CD4-positive, alpha-beta memory T cell (primary cell): Measurements from ENCODE around the gene MAP3K14. TPM values are rescaled to one million over a fixed set of nuclear protein-coding genes. Genes with fewer than 3 reads are reported as not detected.

Source experiments
- CTCF ChIA-PET: fragments of 350-600 bp; sonication (Branson Sonifier 250); formaldehyde crosslinking; loops from one replicate; lab custom pipeline; 2021; ENCODE audit warnings: inconsistent platforms; ENCODE audit not compliant: partially characterized antibody; lab: Charles Lee
- POLR2A ChIA-PET: fragments of 350-600 bp; sonication (Branson Sonifier 250); formaldehyde crosslinking; loops from one replicate; lab custom pipeline; 2021; ENCODE audit not compliant: partially characterized antibody; lab: Charles Lee
- DNase-seq, 5 donors: peaks; one replicate each; pipeline versions ENCODE4 v3.0.0 to v3.0.0-alpha.2; 2020 to 2022; ENCODE audit warnings: mixed read lengths in 1 of 5
- H3K27ac ChIP-seq: one replicate; pipeline ENCODE4 v1.7.0; 2013; ENCODE audit warnings: low read depth, low read length
- H3K27me3 ChIP-seq: 2 replicates; pipeline ENCODE4 v1.7.0; 2013; ENCODE audit warnings: mild to moderate bottlenecking, low read length, moderate library complexity; ENCODE audit not compliant: insufficient read depth
- H3K36me3 ChIP-seq: 2 replicates; pipeline ENCODE4 v1.7.0; 2013; ENCODE audit warnings: mild to moderate bottlenecking, low read length, moderate library complexity; ENCODE audit not compliant: insufficient read depth
- H3K4me1 ChIP-seq: 2 replicates; pipeline ENCODE4 v1.7.0; 2013; ENCODE audit warnings: mild to moderate bottlenecking, low read length, moderate library complexity; ENCODE audit not compliant: insufficient read depth
- H3K4me3 ChIP-seq, 2 donors: one replicate each; pipeline ENCODE4 v1.7.0; 2013; ENCODE audit warnings: low read length in 2 of 2, mild to moderate bottlenecking in 1 of 2
- H3K9me3 ChIP-seq, 2 donors: one replicate each; pipeline ENCODE4 v1.7.0; 2013; ENCODE audit warnings: low read length in 2 of 2, control low read depth in 1 of 2; ENCODE audit not compliant: control insufficient read depth in 1 of 2
- H3K27ac Mint-ChIP-seq, 7 donors: one replicate each; pipeline ENCODE4 v1.8.0; 2020 to 2021; ENCODE audit warnings: mixed read lengths in 7 of 7, mild to moderate bottlenecking in 6 of 7, inconsistent platforms in 3 of 7, moderate library complexity in 3 of 7
- H3K27me3 Mint-ChIP-seq, 2 donors: one replicate each; pipeline ENCODE4 v1.8.0; 2020 to 2021; ENCODE audit warnings: mixed read lengths in 2 of 2
- H3K36me3 Mint-ChIP-seq, 2 donors: one replicate each; pipeline ENCODE4 v1.8.0; 2020 to 2021; ENCODE audit warnings: mixed read lengths in 2 of 2, inconsistent platforms in 1 of 2, mild to moderate bottlenecking in 1 of 2
- H3K4me1 Mint-ChIP-seq, 4 donors: one replicate each; pipeline ENCODE4 v1.8.0; 2020 to 2021; ENCODE audit warnings: mixed read lengths in 4 of 4, mild to moderate bottlenecking in 1 of 4
- H3K4me3 Mint-ChIP-seq, 8 donors: one replicate each; pipeline ENCODE4 v1.8.0; 2020 to 2021; ENCODE audit warnings: mixed read lengths in 8 of 8, mild to moderate bottlenecking in 7 of 8, moderate library complexity in 6 of 8, inconsistent platforms in 3 of 8
- H3K9me3 Mint-ChIP-seq, 8 donors: one replicate each; pipeline ENCODE4 v1.8.0; 2020 to 2021; ENCODE audit warnings: mixed read lengths in 8 of 8, mild to moderate bottlenecking in 5 of 8, inconsistent platforms in 3 of 8, moderate library complexity in 1 of 8
- intact Hi-C: fragments of 100-400 bp; cut with micrococcal nuclease; formaldehyde crosslinking; loops from one replicate; pipeline ENCODE4 v1.15.1; 2023
- polyA plus RNA-seq, 2 donors: library from polyadenylated mRNA; unstranded; fragments of 300-500 nt; fragmentation: Illumina TruSeq; gene quantifications; one replicate each; pipeline ENCODE4 v1.2.3, GENCODE V29; 2021
- total RNA-seq, 2 experiments: library from RNA; stranded (reverse); gene quantifications; one replicate each; pipeline ENCODE4 v1.2.3, GENCODE V29; 2021

Gene MAP3K14
- total and polyA plus RNA-seq, 4 experiments from 2014 or later = 2.3 to 49.3 (median 31.6) TPM

GRCh38 chr17:45238155-45238774 is 78.6 kb downstream of the MAP3K14 start:
- Mint-ChIP-seq H3K27ac (peak overlapping the region; percentile 76 to 92 (median 87)), H3K9me3 (no peaks in the 10 kb centered on the region), H3K4me1 (peaks cover 26 to 52% (median 41%) of the 10 kb centered on the region in 4 donors), H3K4me3 (no peak overlapping the region), H3K27me3 (no peaks in the 10 kb centered on the region), H3K36me3 (peaks cover 53 to 79% of the 10 kb centered on the region in 2 donors)
- no peaks in the 10 kb centered on the region for H3K27me3 ChIP-seq
- peaks cover 35% of the 10 kb centered on the region for H3K4me1 ChIP-seq
- DNase-seq = peak in 1 of 5 donors; percentile 19
- H3K9me3 ChIP-seq = no peaks in the 10 kb centered on the region
- intact Hi-C loops = loop anchor here (5.0 kb wide), 1 partner anchor 34 kb away; no protein-coding TSS in a partner anchor
- peaks cover 86% of the 10 kb centered on the region for H3K36me3 ChIP-seq
- POLR2A ChIA-PET = interaction anchor here (1.0 to 30.3 kb wide), 3 partner anchors 9 to 90 kb away, joined by 3 to 1143 read pairs (median 5); partner anchors contain the start of genes FMNL1 and HEXIM1
- CTCF ChIA-PET = interaction anchor here (0.9 to 14.0 kb wide), 4 partner anchors 19 to 79 kb away, joined by 3 to 449 read pairs (median 3); partner anchors contain the start of gene FMNL1
- no peak overlapping the region for H3K4me3 ChIP-seq
- H3K27ac ChIP-seq = peak overlapping the region; percentile 17

DNA sequence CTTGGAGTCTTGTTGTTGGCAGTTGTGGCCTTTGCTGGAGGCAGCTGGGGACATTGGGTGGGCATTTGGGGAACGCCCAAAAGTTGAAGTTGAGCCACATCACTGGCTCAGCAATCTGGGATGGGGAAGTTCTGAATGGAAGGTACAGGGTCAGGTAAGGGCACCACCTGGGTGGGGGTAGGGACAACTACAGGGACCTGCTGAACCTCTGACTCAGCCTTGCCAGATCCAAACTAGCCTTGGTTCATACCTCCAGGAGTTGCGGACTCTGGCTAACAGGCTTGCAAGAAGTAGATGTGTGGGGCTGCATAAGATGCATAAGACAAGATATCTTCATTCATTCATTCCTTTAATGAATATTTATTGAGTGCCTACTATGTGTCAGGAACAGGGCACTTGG is 79.1 kb downstream of the MAP3K14 start:
- DNase-seq = peak in 1 of 5 donors; percentile 22
- H3K36me3 Mint-ChIP-seq = peaks cover 50 to 79% of the 10 kb centered on the region in 2 donors
- ChIA-PET CTCF (interaction anchor here (0.6 to 14.0 kb wide), 5 partner anchors 12 to 80 kb away, joined by 3 to 449 read pairs (median 3); partner anchors contain the start of gene FMNL1), POLR2A (interaction anchor here (24.4 to 30.3 kb wide), 2 partner anchors 4 to 12 kb away, joined by 1143 read pairs; partner anchors contain the start of gene FMNL1)
- no peaks in the 10 kb centered on the region for H3K27me3 Mint-ChIP-seq
- Histone ChIP-seq H3K4me3 (no peak overlapping the region), H3K36me3 (peaks cover 86% of the 10 kb centered on the region), H3K4me1 (peaks cover 39% of the 10 kb centered on the region), H3K27ac (peak overlapping the region; percentile 17), H3K9me3 (no peaks in the 10 kb centered on the region), H3K27me3 (no peaks in the 10 kb centered on the region)
- H3K4me3 Mint-ChIP-seq = no peak overlapping the region
- H3K27ac Mint-ChIP-seq = peak overlapping the region; percentile 32 to 93 (median 85)
- peaks cover 30 to 56% (median 43%) of the 10 kb centered on the region in 4 donors for H3K4me1 Mint-ChIP-seq
- no peaks in the 10 kb centered on the region for H3K9me3 Mint-ChIP-seq
- intact Hi-C loops = loop anchor here (5.0 kb wide), 1 partner anchor 35 kb away; no protein-coding TSS in a partner anchor

DNA sequence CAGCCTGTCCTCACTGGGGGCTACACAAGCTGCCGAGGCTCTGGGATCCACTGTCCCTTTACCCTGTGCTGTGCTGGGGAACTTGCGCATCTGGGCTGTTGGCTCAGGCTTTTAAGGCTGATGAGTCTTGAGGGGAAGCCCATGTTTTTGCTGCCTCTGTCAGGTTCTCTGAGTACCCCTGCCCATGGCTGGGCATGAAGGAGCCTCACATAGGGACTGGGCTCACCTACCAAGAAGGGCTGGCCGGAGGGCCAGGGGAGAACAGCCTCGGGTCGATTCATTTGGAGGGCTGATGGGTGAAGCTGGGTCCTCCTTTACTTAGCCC is 80.6 kb downstream of the MAP3K14 start:
- Mint-ChIP-seq H3K4me3 (no peak overlapping the region), H3K27ac (peak overlapping the region in 4 of 7 donors; percentile 7 to 93 (median 72)), H3K9me3 (no peaks in the 10 kb centered on the region), H3K4me1 (peaks cover 38 to 67% (median 51%) of the 10 kb centered on the region in 4 donors), H3K27me3 (no peaks in the 10 kb centered on the region), H3K36me3 (peaks cover 43 to 83% of the 10 kb centered on the region in 2 donors)
- peaks cover 48% of the 10 kb centered on the region for H3K4me1 ChIP-seq
- POLR2A ChIA-PET = interaction anchor here (1.5 to 30.3 kb wide), 5 partner anchors 6 to 101 kb away, joined by 4 to 1143 read pairs (median 13); partner anchors contain the start of genes ACBD4, FMNL1 and MAP3K14
- peak overlapping the region; percentile 57 for H3K27ac ChIP-seq
- intact Hi-C loops = loop anchor here (5.0 kb wide), 1 partner anchor 36 kb away; no protein-coding TSS in a partner anchor
- H3K4me3 ChIP-seq = no peak overlapping the region
- DNase-seq = no peak
- no peaks in the 10 kb centered on the region for H3K27me3 ChIP-seq
- CTCF ChIA-PET = interaction anchor here (1.0 to 14.0 kb wide), 14 partner anchors 10 to 101 kb away, joined by 3 to 449 read pairs (median 8); partner anchors contain the start of genes ACBD4, FMNL1 and MAP3K14
- no peaks in the 10 kb centered on the region for H3K9me3 ChIP-seq
- peaks cover 89% of the 10 kb centered on the region for H3K36me3 ChIP-seq

- Histone ChIP-seq H3K36me3 (peaks cover 83% of the 10 kb centered on the region), H3K27ac (peak overlapping the region; percentile 57), H3K4me3 (no peak overlapping the region), H3K4me1 (peaks cover 54% of the 10 kb centered on the region), H3K27me3 (no peaks in the 10 kb centered on the region), H3K9me3 (no peaks in the 10 kb centered on the region)
- DNase-seq = peak; percentile 72 to 78 (median 73)
- peaks cover 38 to 70% (median 53%) of the 10 kb centered on the region in 4 donors for H3K4me1 Mint-ChIP-seq
- H3K27ac Mint-ChIP-seq = peak overlapping the region; percentile 88 to 99 (median 93)
- no peaks in the 10 kb centered on the region for H3K9me3 Mint-ChIP-seq
- POLR2A ChIA-PET = interaction anchor here (0.8 to 30.3 kb wide), 9 partner anchors 6 to 145 kb away, joined by 3 to 1143 read pairs (median 4); partner anchors contain the start of genes ACBD4, FMNL1 and MAP3K14
- intact Hi-C loops = loop anchor here (1.0 to 5.0 kb wide), 5 partner anchors 9 to 150 kb away; no protein-coding TSS in a partner anchor
- H3K36me3 Mint-ChIP-seq = peaks cover 43 to 82% of the 10 kb centered on the region in 2 donors
- CTCF ChIA-PET = interaction anchor here (0.7 to 14.0 kb wide), 28 partner anchors 10 to 173 kb away, joined by 3 to 449 read pairs (median 5); partner anchors contain the start of genes ACBD4, FMNL1 and MAP3K14
- H3K4me3 Mint-ChIP-seq = peak overlapping the region in 3 of 8 donors; percentile 17 to 63 (median 29)
- no peaks in the 10 kb centered on the region for H3K27me3 Mint-ChIP-seq
Observed at GRCh38 chr17:45235416-45236281, 81.2 kb downstream of the MAP3K14 start.

DNA sequence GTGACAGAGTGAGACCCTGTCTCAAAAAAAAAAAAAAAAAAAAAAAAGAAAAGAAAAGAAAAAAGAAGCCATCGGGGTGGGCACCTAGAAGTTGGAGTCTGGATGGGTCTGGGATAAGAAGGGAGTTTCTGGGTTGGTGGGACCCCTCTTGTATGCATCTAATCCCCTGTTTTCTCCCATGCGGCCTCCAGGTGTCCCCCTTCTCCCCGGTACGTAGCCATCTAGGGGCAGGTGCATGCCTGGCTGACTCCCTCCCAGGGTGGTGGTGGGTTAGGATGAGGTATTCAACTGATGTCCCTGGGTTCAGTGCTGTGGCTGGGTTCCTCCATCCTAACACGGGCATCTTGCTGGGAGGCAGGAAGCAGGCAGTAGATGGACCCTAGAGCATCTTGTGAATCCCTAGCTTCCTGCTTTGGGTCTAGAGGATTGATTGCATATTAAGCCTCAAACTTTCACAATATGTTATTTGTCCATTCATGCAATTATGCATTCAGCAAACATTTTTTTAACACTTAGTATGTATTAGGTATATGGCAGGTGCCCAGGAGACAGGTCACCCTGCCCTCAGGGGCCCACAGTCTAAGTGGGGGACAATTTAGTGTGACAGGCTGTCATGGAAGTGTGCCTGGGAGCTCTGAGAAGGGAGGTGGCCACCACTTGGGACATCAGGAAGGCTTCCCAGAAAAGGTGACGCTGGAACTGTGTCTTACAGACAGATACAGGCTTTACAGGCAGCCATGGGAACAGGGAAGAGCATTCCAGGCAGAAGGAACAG is 82.0 kb downstream of the MAP3K14 start:
- Histone ChIP-seq H3K27ac (peak overlapping the region; percentile 57), H3K36me3 (peaks cover 74% of the 10 kb centered on the region), H3K9me3 (no peaks in the 10 kb centered on the region), H3K4me3 (no peak overlapping the region), H3K27me3 (no peaks in the 10 kb centered on the region), H3K4me1 (peaks cover 62% of the 10 kb centered on the region)
- Mint-ChIP-seq H3K36me3 (peaks cover 37 to 74% of the 10 kb centered on the region in 2 donors), H3K4me3 (peak overlapping the region in 2 of 8 donors; percentile 41 to 63), H3K9me3 (no peaks in the 10 kb centered on the region), H3K27ac (peak overlapping the region; percentile 88 to 99 (median 93)), H3K27me3 (no peaks in the 10 kb centered on the region), H3K4me1 (peaks cover 42 to 79% (median 60%) of the 10 kb centered on the region in 4 donors)
- peak in 3 of 5 donors; percentile 49 to 73 (median 54) for DNase-seq
- intact Hi-C loops = loop anchor here (1.0 to 5.0 kb wide), 5 partner anchors 9 to 150 kb away; no protein-coding TSS in a partner anchor
- ChIA-PET POLR2A (interaction anchor here (1.0 to 30.3 kb wide), 8 partner anchors 7 to 146 kb away, joined by 3 to 1143 read pairs (median 5); partner anchors contain the start of genes ACBD4, FMNL1 and MAP3K14), CTCF (interaction anchor here (0.7 to 14.0 kb wide), 28 partner anchors 9 to 174 kb away, joined by 3 to 449 read pairs (median 5); partner anchors contain the start of genes ACBD4, FMNL1 and MAP3K14)
